Smooth muscle cell (in vitro differentiated cells): ENCODE measurements around the gene ZCWPW1. TPM values are rescaled to one million over a fixed set of nuclear protein-coding genes. Genes with fewer than 3 reads are reported as not detected.

Source experiments
- DNase-seq: peaks from one replicate; lab custom pipeline; 2025; ENCODE audit not compliant: unreplicated experiment; lab: John Stamatoyannopoulos, UW
- H2AFZ ChIP-seq: fragments of 200-600 bp; sonication (generic); 2 replicates; pipeline ENCODE4 v1.6.0; 2016; ENCODE audit warnings: antibody characterized with exemption, low read depth, mild to moderate bottlenecking
- H3F3A ChIP-seq: fragments of 200-600 bp; sonication (generic); 2 replicates; pipeline ENCODE4 v1.6.0; 2017; ENCODE audit warnings: antibody characterized with exemption, low read depth
- H3K27ac ChIP-seq: fragments of 200-600 bp; sonication (generic); 2 replicates; pipeline ENCODE4 v1.5.1; 2016; ENCODE audit warnings: low read depth, mild to moderate bottlenecking
- H3K27me3 ChIP-seq: fragments of 200-600 bp; sonication (generic); 2 replicates; pipeline ENCODE4 v1.6.1; 2016; ENCODE audit warnings: low read depth, mild to moderate bottlenecking
- H3K36me3 ChIP-seq: fragments of 200-600 bp; sonication (generic); 2 replicates; pipeline ENCODE4 v1.5.1; 2016; ENCODE audit warnings: low read depth
- H3K4me1 ChIP-seq: fragments of 200-600 bp; sonication (generic); 2 replicates; pipeline ENCODE4 v1.5.1; 2016; ENCODE audit warnings: low read depth
- H3K4me2 ChIP-seq: fragments of 200-600 bp; sonication (generic); 2 replicates; pipeline ENCODE4 v1.6.0; 2016; ENCODE audit warnings: mild to moderate bottlenecking
- H3K4me3 ChIP-seq: fragments of 200-600 bp; sonication (generic); 2 replicates; pipeline ENCODE4 v1.5.1; 2016; ENCODE audit warnings: mild to moderate bottlenecking
- H3K79me2 ChIP-seq: fragments of 200-600 bp; sonication (generic); 2 replicates; pipeline ENCODE4 v1.6.0; 2016; ENCODE audit warnings: low read depth, mild to moderate bottlenecking
- H3K9ac ChIP-seq: fragments of 200-600 bp; sonication (generic); 2 replicates; pipeline ENCODE4 v1.6.0; 2016; ENCODE audit warnings: low read depth
- H3K9me3 ChIP-seq: fragments of 200-600 bp; sonication (generic); replicated peaks from 2 replicates; pipeline ENCODE4 v1.5.1; 2016; ENCODE audit warnings: low read depth
- H4K20me1 ChIP-seq: fragments of 200-600 bp; sonication (generic); 2 replicates; pipeline ENCODE4 v1.6.0; 2016; ENCODE audit warnings: low read depth
- CTCF ChIP-seq: fragments of 200-600 bp; sonication (generic); IDR thresholded peaks from 2 replicates; pipeline ENCODE4 v1.5.1; 2017; ENCODE audit warnings: borderline replicate concordance, mild to moderate bottlenecking, antibody characterized with exemption; ENCODE audit not compliant: insufficient read depth, poor library complexity, severe bottlenecking
- WGBS: methylation state at CpG from one replicate; pipeline ENCODE4 v1.1.7; 2016; ENCODE audit warnings: low lambda C conversion rate; 5-methylcytosine and 5-hydroxymethylcytosine counted together
- polyA plus RNA-seq: library from polyadenylated mRNA; unstranded; fragments of >200 nt; fragmentation: Nextera tagmentation; extraction: Ambion mirVana; gene quantifications from 2 replicates; pipeline ENCODE4 v1.2.1, GENCODE V29; 2016
- total RNA-seq: library from RNA; depleted of rRNA; stranded (reverse); fragments of >200 nt; gene quantifications from 2 replicates; pipeline ENCODE4 v1.2.3, GENCODE V29; 2014

ZCWPW1 gene
- total and polyA plus RNA-seq, 2 experiments from 2014 or later = 3.9 to 5.3 TPM

DNA sequence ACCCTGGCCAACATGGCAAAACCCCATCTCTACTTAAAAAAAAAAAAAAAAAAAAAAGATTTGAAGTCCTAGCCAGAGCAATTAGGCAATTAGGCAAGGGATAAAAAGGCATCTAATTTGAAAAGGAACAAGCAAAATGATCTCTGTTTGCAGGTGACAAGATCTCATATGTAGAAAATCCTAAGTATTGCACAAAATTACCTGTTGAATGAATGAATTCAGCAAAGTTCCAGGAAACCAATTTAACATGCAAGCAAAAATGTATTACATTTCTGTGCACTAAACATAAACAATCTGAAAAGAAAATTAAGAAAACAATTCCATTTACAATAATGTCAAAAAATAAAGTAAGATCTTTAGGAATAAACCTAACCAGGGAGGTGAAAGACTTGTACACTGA, 65.4 kb downstream of the ZCWPW1 start:
- H3K9me3 ChIP-seq = no peaks in the 10 kb centered on the region
- H3K27ac ChIP-seq = no peak overlapping the region
- H3K79me2 ChIP-seq = no peaks in the 10 kb centered on the region
- no peak overlapping the region for H3K9ac ChIP-seq
- H3K4me1 ChIP-seq = no peaks in the 10 kb centered on the region
- H3K4me3 ChIP-seq = no peak overlapping the region
- H2AFZ ChIP-seq = no peak overlapping the region
- no peak for DNase-seq
- TF ChIP-seq CTCF = no peak
- H4K20me1 ChIP-seq = no peaks in the 10 kb centered on the region
- no peaks in the 10 kb centered on the region for H3F3A ChIP-seq
- no peaks in the 10 kb centered on the region for H3K27me3 ChIP-seq
- H3K4me2 ChIP-seq = no peak overlapping the region
- no peaks in the 10 kb centered on the region for H3K36me3 ChIP-seq

GRCh38 chr7:100360135-100360854, 68.2 kb downstream of the ZCWPW1 start:
- Histone ChIP-seq H3K4me1 (no peaks in the 10 kb centered on the region), H3K27ac (no peak overlapping the region), H3K79me2 (no peaks in the 10 kb centered on the region), H3K27me3 (no peaks in the 10 kb centered on the region), H3K36me3 (no peaks in the 10 kb centered on the region), H2AFZ (no peak overlapping the region), H3K9ac (no peak overlapping the region), H3K4me2 (no peak overlapping the region), H4K20me1 (no peaks in the 10 kb centered on the region), H3F3A (no peaks in the 10 kb centered on the region), H3K4me3 (no peak overlapping the region), H3K9me3 (no peaks in the 10 kb centered on the region)
- DNase-seq = no peak
- 99% methylated on average over 3 of the region's 3 CpGs for WGBS
- no peak for TF ChIP-seq CTCF

DNA sequence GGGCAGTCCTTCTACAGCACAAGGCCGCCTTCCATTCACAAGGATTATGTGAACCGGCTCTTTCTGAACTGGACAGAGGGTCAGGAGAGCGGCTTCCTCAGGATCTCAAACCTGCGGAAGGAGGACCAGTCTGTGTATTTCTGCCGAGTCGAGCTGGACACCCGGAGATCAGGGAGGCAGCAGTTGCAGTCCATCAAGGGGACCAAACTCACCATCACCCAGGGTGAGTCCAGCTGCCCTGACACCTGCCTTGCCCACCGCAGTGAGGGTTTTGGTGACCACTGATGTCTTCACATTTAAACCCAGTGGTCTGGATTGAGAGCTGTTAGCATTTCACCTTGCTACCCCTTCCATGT, 69.7 kb downstream of the ZCWPW1 start:
- no peaks in the 10 kb centered on the region for H4K20me1 ChIP-seq
- no peak for DNase-seq
- WGBS = over 99% methylated on average over 8 of the region's 8 CpGs
- H3K36me3 ChIP-seq = no peaks in the 10 kb centered on the region
- H3K9me3 ChIP-seq = no peaks in the 10 kb centered on the region
- H3K27me3 ChIP-seq = no peaks in the 10 kb centered on the region
- H3K4me2 ChIP-seq = no peak overlapping the region
- H3K4me3 ChIP-seq = no peak overlapping the region
- no peaks in the 10 kb centered on the region for H3F3A ChIP-seq
- no peak overlapping the region for H3K9ac ChIP-seq
- no peak for TF ChIP-seq CTCF
- no peaks in the 10 kb centered on the region for H3K4me1 ChIP-seq
- H2AFZ ChIP-seq = no peak overlapping the region
- no peak overlapping the region for H3K27ac ChIP-seq
- H3K79me2 ChIP-seq = no peaks in the 10 kb centered on the region
